H1 (cell line): Measurements from ENCODE around the gene CACNB2. TPM values are rescaled to one million over a fixed set of nuclear protein-coding genes. Genes with fewer than 3 reads are reported as not detected.

Source experiments
- CTCF ChIA-PET: fragments of 300-600 bp; sonication (Branson Sonifier 250); formaldehyde crosslinking; loops from one replicate; lab custom pipeline; 2021; ENCODE audit not compliant: partially characterized antibody; lab: Charles Lee
- POLR2A ChIA-PET: fragments of 300-600 bp; sonication (Branson Sonifier 250); formaldehyde crosslinking; loops from one replicate; lab custom pipeline; 2021; ENCODE audit warnings: inconsistent platforms; ENCODE audit not compliant: partially characterized antibody; lab: Charles Lee
- DNase-seq, 2 experiments: peaks; one replicate each; pipeline versions ENCODE4 v3.0.0 to v3.0.0-alpha.2; 2010 to 2022; ENCODE audit warnings: low spot score in 2 of 2, low read depth in 1 of 2, mixed read lengths in 1 of 2
- FAIRE-seq: peaks from 2 replicates; lab custom pipeline; 2011; peaks lifted over from hg19 to GRCh38; lab: Jason Lieb, UNC
- H2AFZ ChIP-seq: 2 replicates; pipeline ENCODE4 v1.8.1; 2012; ENCODE audit warnings: low read length, inconsistent platforms
- H2AK5ac ChIP-seq: 2 replicates; pipeline ENCODE4 v1.6.1; 2013; ENCODE audit warnings: low read depth, low read length
- H2BK120ac ChIP-seq: replicated peaks from 2 replicates; pipeline ENCODE3; 2013; ENCODE audit warnings: low read depth, low read length, inconsistent platforms
- H2BK12ac ChIP-seq: 2 replicates; pipeline ENCODE4 v1.6.1; 2013; ENCODE audit warnings: low read depth, low read length
- H2BK15ac ChIP-seq: 2 replicates; pipeline ENCODE4 v1.6.1; 2013; ENCODE audit warnings: low read length
- H2BK20ac ChIP-seq: 2 replicates; pipeline ENCODE4 v1.6.1; 2013; ENCODE audit warnings: low read length
- H2BK5ac ChIP-seq: 2 replicates; pipeline ENCODE4 v1.6.1; 2013; ENCODE audit warnings: low read depth, low read length
- H3K14ac ChIP-seq: 2 replicates; pipeline ENCODE4 v1.6.1; 2013; ENCODE audit warnings: inconsistent platforms; ENCODE audit not compliant: insufficient read length
- H3K18ac ChIP-seq: 2 replicates; pipeline ENCODE4 v1.6.1; 2013; ENCODE audit warnings: low read length; ENCODE audit errors: extremely low read depth
- H3K23ac ChIP-seq: 2 replicates; pipeline ENCODE4 v1.6.1; 2013; ENCODE audit warnings: inconsistent platforms; ENCODE audit not compliant: insufficient read length
- H3K23me2 ChIP-seq: 2 replicates; pipeline ENCODE4 v1.6.1; 2013; ENCODE audit warnings: low read depth, low read length
- H3K27ac ChIP-seq: 2 replicates; pipeline ENCODE4 v1.6.1; 2011; ENCODE audit warnings: low read depth, low read length, inconsistent platforms
- H3K27me3 ChIP-seq, 4 experiments: replicated peaks in 1 of 4; 1 replicate in 1 of 4; 2 replicates in 3 of 4; pipeline versions ENCODE4 v1.6.1 to v1.8.1; 2011 to 2013; ENCODE audit warnings: low read length in 3 of 4, mild to moderate bottlenecking in 3 of 4, inconsistent platforms in 2 of 4, mixed read lengths in 2 of 4, moderate library complexity in 1 of 4; ENCODE audit not compliant: control insufficient read depth in 3 of 4, insufficient read depth in 3 of 4; ENCODE audit errors: extremely low read depth in 1 of 4
- H3K36me3 ChIP-seq, 4 experiments: 2 replicates each; pipeline versions ENCODE4 v1.6.1 to v1.8.1; 2011 to 2013; ENCODE audit warnings: mild to moderate bottlenecking in 4 of 4, low read length in 3 of 4, moderate library complexity in 2 of 4, control low read depth in 1 of 4, inconsistent platforms in 1 of 4; ENCODE audit not compliant: insufficient read depth in 4 of 4, control insufficient read depth in 2 of 4
- H3K4ac ChIP-seq: replicated peaks from 2 replicates; pipeline ENCODE3; 2013; ENCODE audit warnings: low read length, low read depth, mixed read lengths, inconsistent platforms; ENCODE audit not compliant: insufficient read length
- H3K4me1 ChIP-seq, 4 experiments: replicated peaks in 1 of 4; 1 replicate in 1 of 4; 2 replicates in 3 of 4; pipeline versions ENCODE4 v1.6.1 to v1.8.1; 2011 to 2013; ENCODE audit warnings: low read length in 3 of 4, inconsistent platforms in 2 of 4, mixed read lengths in 1 of 4; ENCODE audit not compliant: insufficient read depth in 4 of 4, control insufficient read depth in 3 of 4
- H3K4me2 ChIP-seq, 2 experiments: 2 replicates each; pipeline versions ENCODE4 v1.6.1 to v1.8.1; 2011 to 2013; ENCODE audit warnings: low read depth in 2 of 2, low read length in 2 of 2, control low read depth in 1 of 2, inconsistent platforms in 1 of 2, mild to moderate bottlenecking in 1 of 2; ENCODE audit not compliant: insufficient read depth in 1 of 2
- H3K4me3 ChIP-seq, 4 experiments: fragments of 200-600, 300-600 bp in 1 of 4; sonication (generic), shearing (Covaris generic), sonication (Bioruptor Twin) in 1 of 4; 2 replicates each; pipeline versions ENCODE4 v1.5.1 to v1.8.1; 2011 to 2016; ENCODE audit warnings: low read length in 4 of 4, low read depth in 3 of 4, control low read depth in 2 of 4, inconsistent platforms in 2 of 4, mild to moderate bottlenecking in 2 of 4, mixed read lengths in 1 of 4, moderate library complexity in 1 of 4; ENCODE audit not compliant: insufficient read depth in 2 of 4; ENCODE audit errors: extremely low read depth in 1 of 4
- H3K56ac ChIP-seq: replicated peaks from 2 replicates; pipeline ENCODE3; 2013; ENCODE audit warnings: low read depth, mild to moderate bottlenecking, mixed read lengths, low read length, inconsistent platforms; ENCODE audit not compliant: insufficient read length
- H3K79me1 ChIP-seq: 2 replicates; pipeline ENCODE4 v1.6.1; 2013; ENCODE audit warnings: low read depth, low read length, control low read depth
- H3K79me2 ChIP-seq, 2 experiments: 2 replicates each; pipeline versions ENCODE4 v1.6.1 to v1.8.1; 2012 to 2013; ENCODE audit warnings: low read length in 2 of 2, mild to moderate bottlenecking in 2 of 2, inconsistent platforms in 1 of 2; ENCODE audit not compliant: insufficient read depth in 2 of 2, control insufficient read depth in 1 of 2
- H3K9ac ChIP-seq, 4 experiments: replicated peaks in 1 of 4; 1 replicate in 1 of 4; 2 replicates in 3 of 4; pipeline versions ENCODE4 v1.6.1 to v1.8.1; 2011 to 2013; ENCODE audit warnings: low read depth in 3 of 4, low read length in 3 of 4, control low read depth in 2 of 4, mild to moderate bottlenecking in 2 of 4, moderate library complexity in 2 of 4, inconsistent platforms in 1 of 4; ENCODE audit errors: extremely low read depth in 1 of 4
- H3K9me3 ChIP-seq, 2 experiments: 2 replicates each; pipeline versions ENCODE4 v1.6.1 to v1.8.1; 2012 to 2013; ENCODE audit warnings: mild to moderate bottlenecking in 2 of 2, moderate library complexity in 2 of 2, control low read depth in 1 of 2, inconsistent platforms in 1 of 2, low read depth in 1 of 2, low read length in 1 of 2, mixed read lengths in 1 of 2; ENCODE audit not compliant: insufficient read depth in 2 of 2
- H4K20me1 ChIP-seq, 2 experiments: replicated peaks in 1 of 2; 2 replicates each; pipeline versions ENCODE3 to v1.8.1; 2011 to 2013; ENCODE audit warnings: inconsistent platforms in 2 of 2, low read length in 2 of 2, mild to moderate bottlenecking in 1 of 2; ENCODE audit not compliant: insufficient read depth in 2 of 2, control insufficient read depth in 1 of 2
- H4K5ac ChIP-seq: 2 replicates; pipeline ENCODE4 v1.6.1; 2013; ENCODE audit warnings: low read length, low read depth, mixed read lengths, inconsistent platforms; ENCODE audit not compliant: insufficient read length
- H4K8ac ChIP-seq: 2 replicates; pipeline ENCODE4 v1.8.0; 2013; ENCODE audit warnings: mild to moderate bottlenecking, moderate library complexity, low read length, inconsistent platforms; ENCODE audit not compliant: insufficient read depth; ENCODE audit errors: extremely low read depth
- H4K91ac ChIP-seq: replicated peaks from 2 replicates; pipeline ENCODE3; 2013; ENCODE audit warnings: low read length, mixed read lengths, inconsistent platforms; ENCODE audit not compliant: insufficient read length
- GABPA ChIP-seq: IDR thresholded peaks from 2 replicates; pipeline ENCODE4 v1.6.1; 2011; ENCODE audit warnings: mild to moderate bottlenecking, low read length, moderate library complexity, borderline replicate concordance; ENCODE audit not compliant: insufficient read depth
- whole genome bisulfite sequencing, 2 experiments: shearing (Covaris generic) in 1 of 2; methylation state at CpG; one replicate each; pipeline versions ENCODE4 v1.1.6 to v1.1.7; 2013 to 2015; ENCODE audit warnings: low lambda C conversion rate in 2 of 2, mixed read lengths in 2 of 2, inconsistent platforms in 1 of 2, low coverage in 1 of 2, missing lambda C conversion rate in 1 of 2; ENCODE audit not compliant: insufficient replicate concordance in 2 of 2, insufficient coverage in 1 of 2, insufficient read length in 1 of 2; ENCODE audit errors: extremely low coverage in 1 of 2, missing lambda C conversion rate in 1 of 2; 5-methylcytosine and 5-hydroxymethylcytosine counted together
- polyA plus RNA-seq, 7 experiments: library from polyadenylated mRNA; depleted of rRNA in 3 of 7; stranded (reverse) in 5 of 7; unstranded in 2 of 7; fragments of >200 nt in 5 of 7; fragments of 200-250 nt in 2 of 7; gene quantifications; 1 replicate in 5 of 7; 2 replicates in 1 of 7; 4 replicates in 1 of 7; pipeline versions ENCODE4 v1.2.1 to v1.2.3, GENCODE V29; 2011 to 2013; ENCODE audit warnings: missing spikeins in 2 of 7, mixed read lengths in 2 of 7
- total RNA-seq: library from RNA; stranded (reverse); fragmentation: NEBNext Ultra II Directional; extraction: Animal tissue kit (Norgen Biotek cat#: 25700); gene quantifications from 2 replicates; pipeline ENCODE4 v1.2.1, GENCODE V29; 2021

The CACNB2 gene
- total and polyA plus RNA-seq, 2 of the 8 experiments (the other 6 are each of a cell fraction or from before 2014, with no cell fraction given): 2.4 to 3.2 TPM

DNA sequence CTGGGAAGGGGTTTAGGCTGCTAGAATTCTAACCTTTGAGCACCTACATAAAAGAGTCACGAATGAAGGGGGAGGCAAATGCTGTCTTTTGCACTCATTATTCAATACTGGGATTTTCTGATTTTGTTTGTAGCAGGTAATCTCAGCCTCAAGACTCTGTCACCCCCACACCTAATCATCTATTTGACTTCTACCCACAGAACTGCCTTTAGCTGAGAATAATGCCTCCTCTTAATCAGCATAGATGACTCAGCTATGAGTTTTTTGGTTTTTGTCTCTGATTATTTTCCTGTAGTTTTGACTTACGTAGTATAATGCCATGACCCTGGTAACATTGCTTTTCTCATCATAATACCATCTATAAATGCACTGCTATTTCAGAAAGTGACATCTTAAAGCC, 42.7 kb upstream of the CACNB2 start:
- no peaks in the 10 kb centered on the region for H3K27me3 ChIP-seq
- no peak overlapping the region for H3K27ac ChIP-seq
- H4K91ac ChIP-seq: no peak overlapping the region
- H2BK12ac ChIP-seq: no peak overlapping the region
- no peak overlapping the region for H2BK120ac ChIP-seq
- H2AFZ ChIP-seq: peak overlapping the region; percentile 3; the same call in 1 of the 2 replicates
- no peaks in the 10 kb centered on the region for H3K79me2 ChIP-seq
- H2BK20ac ChIP-seq: no peak overlapping the region
- no peaks in the 10 kb centered on the region for H3K23me2 ChIP-seq
- H4K20me1 ChIP-seq: no peaks in the 10 kb centered on the region
- no peak overlapping the region for H4K5ac ChIP-seq
- DNase-seq: no peak
- H3K23ac ChIP-seq: no peak overlapping the region
- no peak overlapping the region for H2AK5ac ChIP-seq
- no peak overlapping the region for H3K56ac ChIP-seq
- H3K4ac ChIP-seq: no peak overlapping the region
- no peak overlapping the region for H3K9ac ChIP-seq
- no peak overlapping the region for H4K8ac ChIP-seq
- H3K4me1 ChIP-seq: peaks cover 0 to 16% (median 0%) of the 10 kb centered on the region in 4 experiments; a peak in 3 of 7 replicates
- H2BK15ac ChIP-seq: no peak overlapping the region
- H3K18ac ChIP-seq: no peak overlapping the region
- no peak for TF ChIP-seq GABPA
- POLR2A ChIA-PET: no interaction called here
- H3K4me3 ChIP-seq: no peak overlapping the region
- H2BK5ac ChIP-seq: no peak overlapping the region
- no peaks in the 10 kb centered on the region for H3K36me3 ChIP-seq
- H3K79me1 ChIP-seq: no peaks in the 10 kb centered on the region
- H3K4me2 ChIP-seq: no peak overlapping the region
- CTCF ChIA-PET: no interaction called here
- no peak for FAIRE-seq
- H3K14ac ChIP-seq: no peak overlapping the region
- WGBS, 2 experiments: 86% methylated on average over 2 of the region's 2 CpGs; no CpG with 5 or more reads in 1 of the 2 experiments
- no peaks in the 10 kb centered on the region for H3K9me3 ChIP-seq
